Measurements from ENCODE around the gene ZNF32.

ZNF32 gene

DNA sequence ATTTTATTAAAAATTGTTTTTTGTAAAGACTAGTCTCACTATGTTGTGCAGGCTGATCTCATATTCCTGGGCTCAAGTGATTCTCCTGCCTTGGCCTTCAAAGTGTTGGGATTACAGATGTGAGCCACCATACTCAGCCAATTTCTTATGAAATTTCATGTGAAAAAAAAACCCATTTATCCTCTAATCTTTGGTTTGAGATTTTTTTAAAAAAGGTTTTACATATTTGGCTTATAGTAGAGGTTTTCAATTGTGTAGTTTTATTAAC lies 35.5 kb upstream of the ZNF32 start:
- Histone ChIP-seq H3K79me1 (ENCODE audit: low read length) (no peaks in the 10 kb centered on the region), H4K8ac (ENCODE audit: low read depth, low read length) (no peak overlapping the region), H3K4me1 (ENCODE audit: control insufficient read depth, low read depth, low read length) (no peaks in the 10 kb centered on the region), H2BK15ac (replicated peaks; ENCODE audit: low read depth) (no peak overlapping the region), H3K4me3 (ENCODE audit: low read length) (no peak overlapping the region), H3K4me2 (ENCODE audit: low read length) (no peak overlapping the region), H3K27ac (ENCODE audit: low read depth, low read length) (no peak overlapping the region), H3K36me3 (ENCODE audit: control insufficient read depth, insufficient read depth, low read length) (no peaks in the 10 kb centered on the region), H3K56ac (ENCODE audit: low read length) (no peak overlapping the region), H3K79me2 (ENCODE audit: control insufficient read depth, insufficient read depth, low read length) (no peaks in the 10 kb centered on the region), H3K18ac (ENCODE audit: low read length) (no peak overlapping the region), H2BK5ac (ENCODE audit: low read length) (no peak overlapping the region), H3K23ac (ENCODE audit: low read length) (no peak overlapping the region), H3K9ac (ENCODE audit: low read length) (no peak overlapping the region), H3K4ac (ENCODE audit: low read depth, low read length) (no peak overlapping the region), H2BK120ac (ENCODE audit: low read depth, low read length) (no peak overlapping the region), H2AK5ac (ENCODE audit: low read length) (no peak overlapping the region), H4K5ac (ENCODE audit: low read length) (no peak overlapping the region), H3K27me3 (ENCODE audit: insufficient read depth, low read length, poor library complexity) (no peaks in the 10 kb centered on the region)
- no peak for DNase-seq

GRCh38 chr10:43683451-43684291 lies 35.0 kb upstream of the ZNF32 start:
- WGBS (ENCODE audit: extremely low coverage, insufficient coverage, low lambda C conversion rate): no CpG with 5 or more reads among the region's 10 CpGs
- no peak overlapping the region for H3K4me3 ChIP-seq (ENCODE audit: low read length)

GRCh38 chr10:43682956-43683355 lies 34.3 kb upstream of the ZNF32 start:
- H4K8ac ChIP-seq (ENCODE audit: low read depth, low read length): no peak overlapping the region

More at GRCh38 chr10:43683451-43684291, 35.0 kb upstream of the ZNF32 start:
- no peak overlapping the region for H2BK120ac ChIP-seq (ENCODE audit: low read depth, low read length)
- H4K5ac ChIP-seq (ENCODE audit: low read length): no peak overlapping the region
- no peaks in the 10 kb centered on the region for H3K79me1 ChIP-seq (ENCODE audit: low read length)
- no peak overlapping the region for H3K18ac ChIP-seq (ENCODE audit: low read length)
- H2BK5ac ChIP-seq (ENCODE audit: low read length): no peak overlapping the region
- H3K27me3 ChIP-seq (ENCODE audit: insufficient read depth, low read length, poor library complexity): no peaks in the 10 kb centered on the region
- no peak overlapping the region for H3K23ac ChIP-seq (ENCODE audit: low read length)
- H3K4ac ChIP-seq (ENCODE audit: low read depth, low read length): no peak overlapping the region
- peak; percentile 68 for DNase-seq
- H3K4me2 ChIP-seq (ENCODE audit: low read length): no peak overlapping the region
- H3K79me2 ChIP-seq (ENCODE audit: control insufficient read depth, insufficient read depth, low read length): no peaks in the 10 kb centered on the region
- H2BK15ac ChIP-seq (replicated peaks; ENCODE audit: low read depth): no peak overlapping the region
- H3K4me1 ChIP-seq (ENCODE audit: control insufficient read depth, low read depth, low read length): no peaks in the 10 kb centered on the region
- H4K8ac ChIP-seq (ENCODE audit: low read depth, low read length): no peak overlapping the region
- no peak overlapping the region for H3K9ac ChIP-seq (ENCODE audit: low read length)
- no peak overlapping the region for H3K56ac ChIP-seq (ENCODE audit: low read length)
- H2AK5ac ChIP-seq (ENCODE audit: low read length): no peak overlapping the region
- no peak overlapping the region for H3K27ac ChIP-seq (ENCODE audit: low read depth, low read length)
- no peaks in the 10 kb centered on the region for H3K36me3 ChIP-seq (ENCODE audit: control insufficient read depth, insufficient read depth, low read length)

GRCh38 chr10:43681721-43682120 lies 33.0 kb upstream of the ZNF32 start:
- H3K9ac ChIP-seq (ENCODE audit: low read length): no peak overlapping the region
- no peak overlapping the region for H3K18ac ChIP-seq (ENCODE audit: low read length)
- no peak overlapping the region for H3K56ac ChIP-seq (ENCODE audit: low read length)
- no peaks in the 10 kb centered on the region for H3K27me3 ChIP-seq (ENCODE audit: insufficient read depth, low read length, poor library complexity)
- no peak overlapping the region for H3K27ac ChIP-seq (ENCODE audit: low read depth, low read length)
- H2BK120ac ChIP-seq (ENCODE audit: low read depth, low read length): no peak overlapping the region
- WGBS (ENCODE audit: extremely low coverage, insufficient coverage, low lambda C conversion rate): no CpG with 5 or more reads among the region's 6 CpGs
- no peak overlapping the region for H2BK15ac ChIP-seq (replicated peaks; ENCODE audit: low read depth)
- no peak for DNase-seq
- H3K4me2 ChIP-seq (ENCODE audit: low read length): no peak overlapping the region
- no peak overlapping the region for H3K23ac ChIP-seq (ENCODE audit: low read length)
- H3K4me3 ChIP-seq (ENCODE audit: low read length): no peak overlapping the region
- H3K4me1 ChIP-seq (ENCODE audit: control insufficient read depth, low read depth, low read length): no peaks in the 10 kb centered on the region
- no peaks in the 10 kb centered on the region for H3K79me2 ChIP-seq (ENCODE audit: control insufficient read depth, insufficient read depth, low read length)
- H4K8ac ChIP-seq (ENCODE audit: low read depth, low read length): no peak overlapping the region
- H2AK5ac ChIP-seq (ENCODE audit: low read length): no peak overlapping the region
- H2BK5ac ChIP-seq (ENCODE audit: low read length): no peak overlapping the region
- no peak overlapping the region for H3K4ac ChIP-seq (ENCODE audit: low read depth, low read length)
- no peaks in the 10 kb centered on the region for H3K36me3 ChIP-seq (ENCODE audit: control insufficient read depth, insufficient read depth, low read length)
- no peaks in the 10 kb centered on the region for H3K79me1 ChIP-seq (ENCODE audit: low read length)
- H4K5ac ChIP-seq (ENCODE audit: low read length): no peak overlapping the region

More at GRCh38 chr10:43682956-43683355, 34.3 kb upstream of the ZNF32 start:
- Histone ChIP-seq H3K27me3 (ENCODE audit: insufficient read depth, low read length, poor library complexity) (no peaks in the 10 kb centered on the region), H4K5ac (ENCODE audit: low read length) (no peak overlapping the region), H2BK5ac (ENCODE audit: low read length) (no peak overlapping the region), H3K56ac (ENCODE audit: low read length) (no peak overlapping the region), H3K36me3 (ENCODE audit: control insufficient read depth, insufficient read depth, low read length) (no peaks in the 10 kb centered on the region), H3K9ac (ENCODE audit: low read length) (no peak overlapping the region), H3K4me1 (ENCODE audit: control insufficient read depth, low read depth, low read length) (no peaks in the 10 kb centered on the region), H3K18ac (ENCODE audit: low read length) (no peak overlapping the region), H3K4me3 (ENCODE audit: low read length) (no peak overlapping the region), H3K4me2 (ENCODE audit: low read length) (no peak overlapping the region), H3K27ac (ENCODE audit: low read depth, low read length) (no peak overlapping the region), H2BK15ac (replicated peaks; ENCODE audit: low read depth) (no peak overlapping the region), H3K23ac (ENCODE audit: low read length) (no peak overlapping the region), H3K79me2 (ENCODE audit: control insufficient read depth, insufficient read depth, low read length) (no peaks in the 10 kb centered on the region), H3K4ac (ENCODE audit: low read depth, low read length) (no peak overlapping the region), H2AK5ac (ENCODE audit: low read length) (no peak overlapping the region), H2BK120ac (ENCODE audit: low read depth, low read length) (no peak overlapping the region), H3K79me1 (ENCODE audit: low read length) (no peaks in the 10 kb centered on the region)
- WGBS (ENCODE audit: extremely low coverage, insufficient coverage, low lambda C conversion rate): no CpG with 5 or more reads among the region's 2 CpGs
- DNase-seq: no peak

DNA sequence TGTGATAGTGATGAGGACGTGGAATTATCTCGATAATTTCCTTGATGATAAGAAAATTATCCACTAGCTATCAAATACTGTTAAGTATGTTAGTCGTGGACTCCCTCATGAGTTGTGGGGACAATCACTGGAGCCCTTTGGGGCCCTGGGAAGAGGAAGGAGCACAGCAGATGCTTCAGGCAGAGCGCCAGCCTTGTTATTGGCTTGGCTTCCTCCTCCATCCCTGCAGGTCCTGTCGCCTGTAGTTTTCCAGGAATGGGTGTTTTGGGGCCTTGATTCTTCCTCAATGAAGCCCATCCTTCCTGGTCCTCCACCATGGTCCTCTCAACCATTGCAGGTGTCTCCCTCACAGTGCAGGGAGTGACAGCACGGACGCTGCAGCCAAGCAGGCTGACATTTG lies 32.5 kb upstream of the ZNF32 start:
- no peak overlapping the region for H3K9ac ChIP-seq (ENCODE audit: low read length)
- H3K79me2 ChIP-seq (ENCODE audit: control insufficient read depth, insufficient read depth, low read length): no peaks in the 10 kb centered on the region
- DNase-seq: no peak
- H4K8ac ChIP-seq (ENCODE audit: low read depth, low read length): no peak overlapping the region
- H3K23ac ChIP-seq (ENCODE audit: low read length): no peak overlapping the region
- H3K36me3 ChIP-seq (ENCODE audit: control insufficient read depth, insufficient read depth, low read length): no peaks in the 10 kb centered on the region
- no peak overlapping the region for H3K27ac ChIP-seq (ENCODE audit: low read depth, low read length)
- no peak overlapping the region for H3K56ac ChIP-seq (ENCODE audit: low read length)
- H2BK15ac ChIP-seq (replicated peaks; ENCODE audit: low read depth): no peak overlapping the region
- H2BK5ac ChIP-seq (ENCODE audit: low read length): no peak overlapping the region
- no peaks in the 10 kb centered on the region for H3K4me1 ChIP-seq (ENCODE audit: control insufficient read depth, low read depth, low read length)
- no peak overlapping the region for H3K4me3 ChIP-seq (ENCODE audit: low read length)
- H3K4me2 ChIP-seq (ENCODE audit: low read length): no peak overlapping the region
- no peak overlapping the region for H3K18ac ChIP-seq (ENCODE audit: low read length)
- no CpG with 5 or more reads among the region's 7 CpGs for WGBS (ENCODE audit: extremely low coverage, insufficient coverage, low lambda C conversion rate)
- no peak overlapping the region for H2AK5ac ChIP-seq (ENCODE audit: low read length)
- H4K5ac ChIP-seq (ENCODE audit: low read length): no peak overlapping the region
- no peaks in the 10 kb centered on the region for H3K27me3 ChIP-seq (ENCODE audit: insufficient read depth, low read length, poor library complexity)
- H3K4ac ChIP-seq (ENCODE audit: low read depth, low read length): no peak overlapping the region
- H2BK120ac ChIP-seq (ENCODE audit: low read depth, low read length): no peak overlapping the region
- H3K79me1 ChIP-seq (ENCODE audit: low read length): no peaks in the 10 kb centered on the region

GRCh38 chr10:43680035-43680434 lies 31.4 kb upstream of the ZNF32 start:
- WGBS (ENCODE audit: extremely low coverage, insufficient coverage, low lambda C conversion rate): no CpG with 5 or more reads among the region's 4 CpGs

More at GRCh38 chr10:43680035-43680434, 31.4 kb upstream of the ZNF32 start:
- DNase-seq: peak; percentile 55
- Histone ChIP-seq H4K8ac (ENCODE audit: low read depth, low read length) (no peak overlapping the region), H3K4me1 (ENCODE audit: control insufficient read depth, low read depth, low read length) (no peaks in the 10 kb centered on the region), H3K4me3 (ENCODE audit: low read length) (no peak overlapping the region), H3K79me1 (ENCODE audit: low read length) (no peaks in the 10 kb centered on the region), H3K27me3 (ENCODE audit: insufficient read depth, low read length, poor library complexity) (no peaks in the 10 kb centered on the region), H3K4me2 (ENCODE audit: low read length) (no peak overlapping the region), H3K4ac (ENCODE audit: low read depth, low read length) (no peak overlapping the region), H3K27ac (ENCODE audit: low read depth, low read length) (no peak overlapping the region), H2AK5ac (ENCODE audit: low read length) (no peak overlapping the region), H3K23ac (ENCODE audit: low read length) (no peak overlapping the region), H2BK120ac (ENCODE audit: low read depth, low read length) (no peak overlapping the region), H3K56ac (ENCODE audit: low read length) (no peak overlapping the region), H3K36me3 (ENCODE audit: control insufficient read depth, insufficient read depth, low read length) (no peaks in the 10 kb centered on the region), H2BK15ac (replicated peaks; ENCODE audit: low read depth) (no peak overlapping the region), H4K5ac (ENCODE audit: low read length) (no peak overlapping the region), H3K79me2 (ENCODE audit: control insufficient read depth, insufficient read depth, low read length) (no peaks in the 10 kb centered on the region), H3K9ac (ENCODE audit: low read length) (no peak overlapping the region), H3K18ac (ENCODE audit: low read length) (no peak overlapping the region), H2BK5ac (ENCODE audit: low read length) (no peak overlapping the region)

Measured in mesendoderm (in vitro differentiated cells).